DOHH2 (cell line): ENCODE results near the gene NOSTRIN.
"Not testable (repeated sequence)": the region's sequence is repeated elsewhere in the genome, so short reads cannot be mapped to it uniquely, and the experiment has no call there.

ENCODE experiments used
- CTCF ChIP-seq: fragments of 200-600 bp; sonication (generic); IDR thresholded peaks from one replicate; pipeline ENCODE4 v1.5.1; 2014; ENCODE audit warnings: antibody characterized with exemption, mild to moderate bottlenecking, low read depth, low read length; ENCODE audit not compliant: poor library complexity, severe bottlenecking
- EZH2phosphoT487 ChIP-seq: fragments of 200-600 bp; sonication (generic); IDR thresholded peaks from 2 replicates; pipeline ENCODE4 v1.6.1; 2017; ENCODE audit warnings: borderline replicate concordance, mild to moderate bottlenecking, antibody characterized with exemption, low read length, moderate library complexity, mixed read lengths

- not testable (repeated sequence) for TF ChIP-seq CTCF, EZH2phosphoT487
Measured at GRCh38 chr2:168870369-168870768, 67.9 kb downstream of the NOSTRIN start.
